Measurements from ENCODE around the gene PLXNA4. TPM values are rescaled to one million over a fixed set of nuclear protein-coding genes. Genes with fewer than 3 reads are reported as not detected.

PLXNA4 gene
- total and polyA plus RNA-seq, 2 donors (not counting 1 experiment from before 2014, with no cell fraction given), result not detected

GRCh38 chr7:132544025-132544424 lies 32.2 kb downstream of the PLXNA4 start:
- DNase-seq (no peak), ATAC-seq (ENCODE audit: low read depth) (no peak)
- Mint-ChIP-seq H3K4me3 (no peak overlapping the region), H3K4me1 (no peaks in the 10 kb centered on the region), H3K9me3 (ENCODE audit: insufficient read depth) (no peaks in the 10 kb centered on the region), H3K27ac (no peak overlapping the region), H3K27me3 (no peaks in the 10 kb centered on the region)
- H3K9ac ChIP-seq (ENCODE audit: low read length), result no peak overlapping the region
- H3K27ac ChIP-seq (ENCODE audit: low read length in 2 of 2), result no peak overlapping the region
- TF ChIP-seq EZH2 (IDR thresholded peaks at IDR 0.05; ENCODE audit: borderline replicate concordance, insufficient read depth, low read depth, low read length, poor library complexity, severe bottlenecking) (no peak), CTCF (IDR thresholded peaks at IDR 0.05) (no peak)
- H2AFZ ChIP-seq (ENCODE audit: insufficient read depth, low read depth, low read length, poor library complexity, severe bottlenecking), result no peak overlapping the region
- 88% methylated on average over 1 of the region's 1 CpG for WGBS (ENCODE audit: insufficient coverage)
- no peaks in the 10 kb centered on the region for H3K79me2 ChIP-seq (ENCODE audit: control insufficient read depth, insufficient read depth, low read length)
- H3K9me3 ChIP-seq (ENCODE audit: control extremely low read depth in 1 of 3, control insufficient read depth in 2 of 3, insufficient read depth in 1 of 3, low read length in 2 of 3), result no peaks in the 10 kb centered on the region
- ChIA-PET CTCF (no interaction called here), POLR2A (no interaction called here)
- H3K27me3 ChIP-seq (replicated peaks in 1 of 4; ENCODE audit: control extremely low read depth in 1 of 4, control insufficient read depth in 3 of 4, insufficient read depth in 4 of 4, low read length in 3 of 4), result no peaks in the 10 kb centered on the region
- intact Hi-C loops (cut with micrococcal nuclease), result no loop called here
- no peaks in the 10 kb centered on the region for H3K4me1 ChIP-seq (ENCODE audit: control insufficient read depth in 2 of 2, insufficient read depth in 2 of 2, low read length in 2 of 2)
- H3K36me3 ChIP-seq (replicated peaks in 1 of 2; ENCODE audit: control extremely low read depth in 1 of 2, control insufficient read depth in 1 of 2, extremely low read depth in 1 of 2, insufficient read depth in 2 of 2, low read length in 1 of 2), result no peaks in the 10 kb centered on the region
- H3K4me2 ChIP-seq (replicated peaks; ENCODE audit: low read depth, low read length, poor library complexity, severe bottlenecking), result no peak overlapping the region
- no peak overlapping the region for H3K4me3 ChIP-seq (ENCODE audit: control extremely low read depth in 1 of 5, extremely low read depth in 1 of 5, insufficient read depth in 1 of 5, low read depth in 2 of 5, low read length in 4 of 5)
- H4K20me1 ChIP-seq (ENCODE audit: control insufficient read depth, insufficient read depth, low read length, poor library complexity, severe bottlenecking), result no peaks in the 10 kb centered on the region

GRCh38 chr7:132542895-132543294 lies 33.4 kb downstream of the PLXNA4 start:
- Histone ChIP-seq H3K27ac (ENCODE audit: low read length in 2 of 2) (no peak overlapping the region), H3K4me3 (ENCODE audit: control extremely low read depth in 1 of 5, extremely low read depth in 1 of 5, insufficient read depth in 1 of 5, low read depth in 2 of 5, low read length in 4 of 5) (no peak overlapping the region), H3K9ac (ENCODE audit: low read length) (no peak overlapping the region), H3K79me2 (ENCODE audit: control insufficient read depth, insufficient read depth, low read length) (no peaks in the 10 kb centered on the region), H3K4me2 (replicated peaks; ENCODE audit: low read depth, low read length, poor library complexity, severe bottlenecking) (no peak overlapping the region), H3K9me3 (ENCODE audit: control extremely low read depth in 1 of 3, control insufficient read depth in 2 of 3, insufficient read depth in 1 of 3, low read length in 2 of 3) (no peaks in the 10 kb centered on the region), H2AFZ (ENCODE audit: insufficient read depth, low read depth, low read length, poor library complexity, severe bottlenecking) (no peak overlapping the region), H4K20me1 (ENCODE audit: control insufficient read depth, insufficient read depth, low read length, poor library complexity, severe bottlenecking) (no peaks in the 10 kb centered on the region), H3K36me3 (replicated peaks in 1 of 2; ENCODE audit: control extremely low read depth in 1 of 2, control insufficient read depth in 1 of 2, extremely low read depth in 1 of 2, insufficient read depth in 2 of 2, low read length in 1 of 2) (no peaks in the 10 kb centered on the region), H3K27me3 (replicated peaks in 1 of 4; ENCODE audit: control extremely low read depth in 1 of 4, control insufficient read depth in 3 of 4, insufficient read depth in 4 of 4, low read length in 3 of 4) (no peaks in the 10 kb centered on the region), H3K4me1 (ENCODE audit: control insufficient read depth in 2 of 2, insufficient read depth in 2 of 2, low read length in 2 of 2) (no peaks in the 10 kb centered on the region)
- Mint-ChIP-seq H3K4me1 (no peaks in the 10 kb centered on the region), H3K27me3 (no peaks in the 10 kb centered on the region), H3K9me3 (ENCODE audit: insufficient read depth) (no peaks in the 10 kb centered on the region), H3K27ac (no peak overlapping the region), H3K4me3 (no peak overlapping the region)
- WGBS (ENCODE audit: insufficient coverage), result no CpG with 5 or more reads among the region's 1 CpG
- ATAC-seq (ENCODE audit: low read depth) (no peak), DNase-seq (no peak)
- intact Hi-C loops (cut with micrococcal nuclease), result no loop called here
- POLR2A ChIA-PET, result no interaction called here
- CTCF ChIA-PET, result no interaction called here
- TF ChIP-seq CTCF (IDR thresholded peaks at IDR 0.05), result no peak

Measured in B cell (primary cell).